HG02642 (cell line): ENCODE results near the gene PGGHG.
"Not testable (repeated sequence)": the region's sequence is repeated elsewhere in the genome, so short reads cannot be mapped to it uniquely, and the experiment has no call there.

ENCODE experiments used
- ATAC-seq: cut with Tn5 transposase; IDR thresholded peaks from one replicate; pipeline ENCODE4 v1.9.1; 2021; ENCODE audit warnings: mild to moderate bottlenecking; ENCODE audit not compliant: unreplicated experiment, poor library complexity

The PGGHG gene

GRCh38 chr11:326842-327580 is 38.1 kb downstream of the PGGHG start:
- ATAC-seq: peak; percentile 61

- no peak for ATAC-seq
Measured at GRCh38 chr11:327581-327923, 38.6 kb downstream of the PGGHG start.

GRCh38 chr11:328012-328411 is 39.1 kb downstream of the PGGHG start:
- no peak for ATAC-seq

GRCh38 chr11:328516-329100 is 39.7 kb downstream of the PGGHG start:
- ATAC-seq: not testable (repeated sequence)

- no peak for ATAC-seq
Measured at GRCh38 chr11:329886-330253, 40.9 kb downstream of the PGGHG start.

GRCh38 chr11:330307-330693 is 41.4 kb downstream of the PGGHG start:
- ATAC-seq: no peak

GRCh38 chr11:330694-331357 is 41.9 kb downstream of the PGGHG start:
- ATAC-seq: no peak

- no peak for ATAC-seq
Measured at GRCh38 chr11:331358-332060, 42.6 kb downstream of the PGGHG start.

GRCh38 chr11:332651-333480 is 43.9 kb downstream of the PGGHG start:
- ATAC-seq: no peak

GRCh38 chr11:333616-334263 is 44.8 kb downstream of the PGGHG start:
- not testable (repeated sequence) for ATAC-seq

- ATAC-seq: no peak
Measured at GRCh38 chr11:334264-334994, 45.5 kb downstream of the PGGHG start.

- ATAC-seq: no peak
Measured at GRCh38 chr11:335779-336658, 47.1 kb downstream of the PGGHG start.

- ATAC-seq: no peak
Measured at GRCh38 chr11:336659-337198, 47.8 kb downstream of the PGGHG start.

- no peak for ATAC-seq
Measured at GRCh38 chr11:337711-338110, 48.8 kb downstream of the PGGHG start.

- ATAC-seq: no peak
Measured at GRCh38 chr11:339963-340362, 51.0 kb downstream of the PGGHG start.

- no peak for ATAC-seq
Measured at GRCh38 chr11:340539-341512, 51.9 kb downstream of the PGGHG start.

- no peak for ATAC-seq
Measured at GRCh38 chr11:342328-342727, 53.4 kb downstream of the PGGHG start.
